Measurements from ENCODE around the gene EPHB2. TPM values are rescaled to one million over a fixed set of nuclear protein-coding genes. Genes with fewer than 3 reads are reported as not detected.

EPHB2 gene
- total RNA-seq, 1 donor from 2014 or later = 69.4 TPM

DNA sequence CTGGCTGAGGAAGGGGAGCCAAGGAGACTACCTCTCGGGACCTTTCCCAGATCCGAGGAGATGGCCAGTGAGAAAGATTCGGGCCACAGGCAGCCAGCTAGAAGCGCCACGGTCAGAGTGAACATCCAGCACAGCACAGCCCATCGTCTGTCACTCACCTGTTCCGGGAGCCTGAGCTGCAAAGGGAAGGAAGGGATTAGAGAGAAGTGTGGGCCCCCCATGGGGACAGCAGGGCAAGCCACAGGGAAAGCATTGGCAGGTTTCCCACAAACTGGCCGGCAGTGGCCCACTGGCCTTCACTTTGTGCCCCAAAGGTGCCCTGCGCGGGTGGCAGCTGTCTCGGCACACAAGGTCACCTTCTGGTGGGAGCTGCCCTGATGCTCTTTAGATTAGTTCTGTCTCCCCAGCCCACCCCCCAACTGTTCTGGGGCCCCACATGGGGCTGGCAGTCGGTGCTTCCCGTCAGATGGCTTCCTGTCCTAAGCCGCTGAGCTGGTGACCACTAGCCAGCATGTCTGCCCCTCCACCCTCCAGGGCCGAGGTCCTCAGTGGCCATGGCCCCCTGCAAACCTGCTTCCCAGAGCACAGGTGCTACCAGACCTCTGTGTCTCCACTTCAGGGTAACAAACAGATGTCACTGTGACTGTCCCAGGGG, 205.3 kb downstream of the EPHB2 start:
- no peak for TF ChIP-seq CTCF (IDR thresholded peaks at IDR 0.05; ENCODE audit: unreplicated experiment)
- Mint-ChIP-seq H3K4me1 (ENCODE audit: low read depth) (no peaks in the 10 kb centered on the region), H3K9me3 (ENCODE audit: low read depth) (no peaks in the 10 kb centered on the region), H3K27ac (no peak overlapping the region), H3K4me3 (ENCODE audit: low read depth) (no peak overlapping the region), H3K27me3 (no peaks in the 10 kb centered on the region), H3K36me3 (ENCODE audit: insufficient read depth) (peaks cover 11% of the 10 kb centered on the region)
- DNase-seq (ENCODE audit: low spot score, unreplicated experiment) = no peak

DNA sequence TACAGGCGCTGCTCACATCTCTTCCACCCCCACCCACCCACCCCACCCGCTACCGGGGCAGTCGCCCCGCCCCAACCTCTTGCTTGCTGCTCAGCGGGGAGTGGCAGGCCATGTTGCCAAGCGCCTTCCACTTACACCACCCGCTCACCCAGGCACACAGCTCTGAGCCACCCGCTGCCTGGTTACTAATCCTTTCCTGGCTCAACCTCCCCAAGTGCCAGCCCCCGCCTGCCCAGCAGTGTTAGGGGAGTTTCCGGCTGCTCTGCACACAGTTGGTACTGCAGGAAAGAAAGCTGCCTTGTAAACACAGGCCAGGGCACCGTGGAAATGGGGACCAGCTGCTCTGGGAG, 205.8 kb downstream of the EPHB2 start:
- Mint-ChIP-seq H3K9me3 (ENCODE audit: low read depth) (no peaks in the 10 kb centered on the region), H3K27ac (no peak overlapping the region), H3K4me1 (ENCODE audit: low read depth) (no peaks in the 10 kb centered on the region), H3K36me3 (ENCODE audit: insufficient read depth) (peaks cover 11% of the 10 kb centered on the region), H3K4me3 (ENCODE audit: low read depth) (no peak overlapping the region), H3K27me3 (no peaks in the 10 kb centered on the region)
- TF ChIP-seq CTCF (IDR thresholded peaks at IDR 0.05; ENCODE audit: unreplicated experiment) = no peak
- no peak for DNase-seq (ENCODE audit: low spot score, unreplicated experiment)

- peaks cover 11% of the 10 kb centered on the region for H3K36me3 Mint-ChIP-seq (ENCODE audit: insufficient read depth)
- DNase-seq (ENCODE audit: low spot score, unreplicated experiment) = no peak
- H3K4me1 Mint-ChIP-seq (ENCODE audit: low read depth) = no peaks in the 10 kb centered on the region
- H3K9me3 Mint-ChIP-seq (ENCODE audit: low read depth) = no peaks in the 10 kb centered on the region
- no peak for TF ChIP-seq CTCF (IDR thresholded peaks at IDR 0.05; ENCODE audit: unreplicated experiment)
- no peak overlapping the region for H3K4me3 Mint-ChIP-seq (ENCODE audit: low read depth)
- no peak overlapping the region for H3K27ac Mint-ChIP-seq
- H3K27me3 Mint-ChIP-seq = no peaks in the 10 kb centered on the region
Measured at GRCh38 chr1:22917989-22918388, 207.3 kb downstream of the EPHB2 start.

DNA sequence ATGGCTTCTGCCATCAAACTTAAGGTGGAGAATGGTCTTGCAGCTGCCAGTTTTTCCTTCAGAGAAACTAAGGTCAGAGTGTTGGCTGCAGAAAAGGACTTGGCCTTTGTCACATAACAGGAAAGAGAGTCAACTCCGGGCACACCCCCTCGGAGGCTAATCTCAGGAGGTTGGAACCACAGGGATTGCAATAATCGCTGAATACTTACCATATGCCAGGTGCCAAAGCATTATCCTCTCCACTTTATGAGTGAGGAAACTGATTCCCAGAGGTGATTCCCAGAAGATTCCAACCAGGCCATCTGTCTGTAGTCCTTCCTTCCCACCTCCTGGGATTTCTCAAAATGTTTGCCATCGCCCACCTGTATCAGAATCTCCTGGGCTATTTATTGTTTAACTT, 208.0 kb downstream of the EPHB2 start:
- Mint-ChIP-seq H3K9me3 (ENCODE audit: low read depth) (no peaks in the 10 kb centered on the region), H3K27ac (no peak overlapping the region), H3K27me3 (peaks cover 2% of the 10 kb centered on the region), H3K4me3 (ENCODE audit: low read depth) (no peak overlapping the region), H3K36me3 (ENCODE audit: insufficient read depth) (peaks cover 6% of the 10 kb centered on the region), H3K4me1 (ENCODE audit: low read depth) (no peaks in the 10 kb centered on the region)
- DNase-seq (ENCODE audit: low spot score, unreplicated experiment) = no peak
- no peak for TF ChIP-seq CTCF (IDR thresholded peaks at IDR 0.05; ENCODE audit: unreplicated experiment)

DNA sequence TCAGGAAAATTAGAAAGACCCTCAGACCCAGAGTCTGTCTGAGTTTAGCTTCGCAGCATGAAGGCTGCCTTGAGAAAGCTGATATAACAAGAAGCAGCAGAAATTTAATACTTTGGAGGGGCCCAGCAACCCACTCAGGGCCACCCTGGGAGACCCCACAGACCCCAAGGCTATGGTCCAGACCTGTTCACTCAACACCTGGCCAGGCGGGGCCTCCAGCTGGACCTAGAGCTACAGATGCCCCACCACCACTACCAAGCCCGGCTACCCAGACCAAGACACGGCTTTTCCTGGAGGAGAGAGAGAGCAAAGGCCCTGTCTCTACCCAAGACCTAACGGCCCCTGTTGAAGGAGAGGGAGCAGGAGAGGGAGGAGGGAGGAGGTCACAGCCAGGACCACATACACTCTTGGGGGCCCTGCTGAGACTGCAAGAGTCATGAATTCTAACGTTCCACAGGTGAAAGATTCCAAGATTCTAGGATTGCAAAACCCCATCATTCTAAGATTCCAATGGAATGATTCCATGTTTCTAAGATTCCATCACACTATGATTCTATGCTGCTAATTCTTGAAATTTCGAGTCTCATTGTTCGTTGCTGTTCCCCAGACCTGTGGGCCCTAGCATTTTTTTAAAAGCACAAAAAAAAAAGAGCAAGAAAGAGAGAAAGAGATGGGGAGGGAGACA, 208.8 kb downstream of the EPHB2 start:
- H3K36me3 Mint-ChIP-seq (ENCODE audit: insufficient read depth) = peaks cover 3% of the 10 kb centered on the region
- no peak overlapping the region for H3K4me3 Mint-ChIP-seq (ENCODE audit: low read depth)
- TF ChIP-seq CTCF (IDR thresholded peaks at IDR 0.05; ENCODE audit: unreplicated experiment) = no peak
- H3K27ac Mint-ChIP-seq = peak overlapping the region; percentile 45
- no peak for DNase-seq (ENCODE audit: low spot score, unreplicated experiment)
- H3K4me1 Mint-ChIP-seq (ENCODE audit: low read depth) = no peaks in the 10 kb centered on the region
- peaks cover 3% of the 10 kb centered on the region for H3K27me3 Mint-ChIP-seq
- H3K9me3 Mint-ChIP-seq (ENCODE audit: low read depth) = no peaks in the 10 kb centered on the region
